Kidney tubule cell (primary cell): ENCODE measurements around the gene SHC4.
"Not testable (repeated sequence)": the region's sequence is repeated elsewhere in the genome, so short reads cannot be mapped to it uniquely, and the experiment has no call there.

ENCODE experiments used
- DNase-seq: peaks from one replicate; pipeline ENCODE4 v3.0.0-alpha.2; 2018; ENCODE audit warnings: low spot score

Gene SHC4

GRCh38 chr15:48924528-48925393, 39.0 kb downstream of the SHC4 start:
- DNase-seq: peak; percentile 43

- DNase-seq: peak; percentile 63
These were observed 41.7 kb downstream of the SHC4 start for GRCh38 chr15:48922046-48922445.

- DNase-seq: no peak
These were observed 47.0 kb downstream of the SHC4 start for GRCh38 chr15:48916721-48917120.

- no peak for DNase-seq
These were observed 47.9 kb downstream of the SHC4 start for GRCh38 chr15:48915861-48916260.

GRCh38 chr15:48914717-48915116, 49.0 kb downstream of the SHC4 start:
- no peak for DNase-seq

- peak; percentile 88 for DNase-seq
These were observed 50.6 kb downstream of the SHC4 start for GRCh38 chr15:48913141-48913540.

- DNase-seq: not testable (repeated sequence)
These were observed 53.2 kb downstream of the SHC4 start for GRCh38 chr15:48910554-48910953.

- DNase-seq: not testable (repeated sequence)
These were observed 54.4 kb downstream of the SHC4 start for GRCh38 chr15:48909313-48909712.

- DNase-seq: no peak
These were observed 57.9 kb downstream of the SHC4 start for GRCh38 chr15:48905847-48906246.

- DNase-seq: no peak
These were observed 58.5 kb downstream of the SHC4 start for GRCh38 chr15:48905216-48905615.

GRCh38 chr15:48904758-48905157, 59.0 kb downstream of the SHC4 start:
- DNase-seq: no peak

GRCh38 chr15:48899793-48900192, 63.9 kb downstream of the SHC4 start:
- no peak for DNase-seq

GRCh38 chr15:48898446-48898845, 65.3 kb downstream of the SHC4 start:
- no peak for DNase-seq

- DNase-seq: no peak
These were observed 65.7 kb downstream of the SHC4 start for GRCh38 chr15:48898032-48898431.

GRCh38 chr15:48896869-48897814, 66.6 kb downstream of the SHC4 start:
- peak; percentile 19 for DNase-seq

- DNase-seq: no peak
These were observed 70.4 kb downstream of the SHC4 start for GRCh38 chr15:48893311-48893710.

- DNase-seq: no peak
These were observed 72.4 kb downstream of the SHC4 start for GRCh38 chr15:48891232-48891765.

GRCh38 chr15:48890375-48890972, 73.2 kb downstream of the SHC4 start:
- DNase-seq: no peak

GRCh38 chr15:48889925-48890324, 73.8 kb downstream of the SHC4 start:
- DNase-seq: no peak

- DNase-seq: no peak
These were observed 74.9 kb downstream of the SHC4 start for GRCh38 chr15:48888836-48889235.

GRCh38 chr15:48888191-48888590, 75.5 kb downstream of the SHC4 start:
- DNase-seq: no peak

- DNase-seq: no peak
These were observed 76.6 kb downstream of the SHC4 start for GRCh38 chr15:48887144-48887543.
